H1 (cell line): ENCODE results near the gene DSCAM.

Experiments
- EZH2 ChIP-seq: fragments of 200-600 bp; sonication (generic); IDR thresholded peaks from 2 replicates; pipeline ENCODE4 v1.7.1; 2012; ENCODE audit warnings: low read depth, mild to moderate bottlenecking, moderate library complexity, low read length, inconsistent platforms; ENCODE audit not compliant: severe bottlenecking
- KDM4A ChIP-seq: IDR thresholded peaks from one replicate; pipeline ENCODE4 v1.7.1; 2012; ENCODE audit warnings: low read depth, mild to moderate bottlenecking, moderate library complexity, low read length, inconsistent platforms; ENCODE audit not compliant: severe bottlenecking
- POLR2A ChIP-seq, 2 experiments: IDR thresholded peaks; 1 replicate in 1 of 2; 2 replicates in 1 of 2; pipeline ENCODE4 v1.6.1; 2011; ENCODE audit warnings: low read depth in 2 of 2, low read length in 2 of 2, mild to moderate bottlenecking in 2 of 2; ENCODE audit errors: control extremely low read depth in 1 of 2
- RAD21 ChIP-seq, 2 experiments: IDR thresholded peaks in 1 of 2; conservative IDR thresholded peaks in 1 of 2; 2 replicates each; pipeline ENCODE4 v1.6.1; 2011; ENCODE audit warnings: low read depth in 2 of 2, low read length in 2 of 2, improper control_type of control experiment in 1 of 2, inconsistent platforms in 1 of 2, mild to moderate bottlenecking in 1 of 2, moderate library complexity in 1 of 2
- RFX5 ChIP-seq: IDR thresholded peaks from 2 replicates; pipeline ENCODE4 v1.6.1; 2011; ENCODE audit warnings: low read depth, low read length, improper control_type of control experiment, borderline replicate concordance
- RNF2 ChIP-seq: fragments of 200-900, 300-1000 bp; sonication (generic); IDR thresholded peaks from 2 replicates; pipeline ENCODE4 v1.7.1; 2016; ENCODE audit warnings: borderline replicate concordance, low read depth, mild to moderate bottlenecking, antibody characterized with exemption, low read length; ENCODE audit not compliant: poor library complexity, severe bottlenecking; ENCODE audit errors: missing control alignments
- SP1 ChIP-seq: IDR thresholded peaks from 2 replicates; pipeline ENCODE4 v1.6.1; 2011; ENCODE audit warnings: low read depth, low read length
- TF ChIP-seq, protein P1 (sequence below): IDR thresholded peaks from 2 replicates; pipeline ENCODE4 v1.6.1; 2012; ENCODE audit warnings: inconsistent platforms
- TF ChIP-seq, protein P2 (sequence below), 3 experiments: IDR thresholded peaks; 1 replicate in 2 of 3; 2 replicates in 1 of 3; pipeline versions ENCODE4 v1.5.1 to v1.6.1; 2011; ENCODE audit warnings: low read length in 3 of 3, mild to moderate bottlenecking in 3 of 3, inconsistent platforms in 2 of 3, low read depth in 1 of 3, moderate library complexity in 1 of 3; ENCODE audit not compliant: insufficient read depth in 1 of 3; ENCODE audit errors: control extremely low read depth in 1 of 3

DNA sequence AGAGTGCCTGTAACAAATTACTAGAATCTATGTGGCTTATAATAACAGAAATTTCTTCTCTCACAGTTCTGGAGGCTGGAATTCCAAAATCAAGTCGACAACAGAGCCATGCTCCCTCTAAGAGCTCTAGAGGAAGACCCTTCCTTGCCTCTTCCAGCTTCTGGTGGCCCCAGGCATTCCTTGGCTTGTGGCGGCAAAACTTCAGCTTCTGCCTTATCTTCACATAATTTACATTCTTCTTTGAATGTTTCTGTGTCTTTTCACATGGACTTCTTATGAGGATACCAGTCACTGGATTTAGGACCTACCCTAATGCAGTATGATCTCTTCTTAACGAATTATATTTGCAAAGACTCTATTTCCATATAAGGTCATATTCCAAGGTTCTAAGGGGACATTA lies 655.3 kb downstream of the DSCAM start:
- TF ChIP-seq, protein P1, sequence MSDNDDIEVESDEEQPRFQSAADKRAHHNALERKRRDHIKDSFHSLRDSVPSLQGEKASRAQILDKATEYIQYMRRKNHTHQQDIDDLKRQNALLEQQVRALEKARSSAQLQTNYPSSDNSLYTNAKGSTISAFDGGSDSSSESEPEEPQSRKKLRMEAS, result no peak
- TF ChIP-seq RAD21 (IDR thresholded peaks at IDR 0.05 in 1 of 2, conservative IDR thresholded peaks at IDR 0.05 in 1 of 2; ENCODE audit: low read depth in 2 of 2, low read length in 2 of 2) (no peak), EZH2 (no peak), RFX5 (no peak), SP1 (no peak), RNF2 (no peak), KDM4A (no peak), POLR2A (IDR thresholded peaks at IDR 0.05; ENCODE audit: control extremely low read depth in 1 of 2, low read depth in 2 of 2, low read length in 2 of 2) (no peak)
- TF ChIP-seq, protein P2, sequence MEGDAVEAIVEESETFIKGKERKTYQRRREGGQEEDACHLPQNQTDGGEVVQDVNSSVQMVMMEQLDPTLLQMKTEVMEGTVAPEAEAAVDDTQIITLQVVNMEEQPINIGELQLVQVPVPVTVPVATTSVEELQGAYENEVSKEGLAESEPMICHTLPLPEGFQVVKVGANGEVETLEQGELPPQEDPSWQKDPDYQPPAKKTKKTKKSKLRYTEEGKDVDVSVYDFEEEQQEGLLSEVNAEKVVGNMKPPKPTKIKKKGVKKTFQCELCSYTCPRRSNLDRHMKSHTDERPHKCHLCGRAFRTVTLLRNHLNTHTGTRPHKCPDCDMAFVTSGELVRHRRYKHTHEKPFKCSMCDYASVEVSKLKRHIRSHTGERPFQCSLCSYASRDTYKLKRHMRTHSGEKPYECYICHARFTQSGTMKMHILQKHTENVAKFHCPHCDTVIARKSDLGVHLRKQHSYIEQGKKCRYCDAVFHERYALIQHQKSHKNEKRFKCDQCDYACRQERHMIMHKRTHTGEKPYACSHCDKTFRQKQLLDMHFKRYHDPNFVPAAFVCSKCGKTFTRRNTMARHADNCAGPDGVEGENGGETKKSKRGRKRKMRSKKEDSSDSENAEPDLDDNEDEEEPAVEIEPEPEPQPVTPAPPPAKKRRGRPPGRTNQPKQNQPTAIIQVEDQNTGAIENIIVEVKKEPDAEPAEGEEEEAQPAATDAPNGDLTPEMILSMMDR (IDR thresholded peaks at IDR 0.05; ENCODE audit: control extremely low read depth in 1 of 3, insufficient read depth in 1 of 3, low read depth in 1 of 3, low read length in 3 of 3), result no peak
